Adipocyte (in vitro differentiated cells): ENCODE results near the gene ECM2.
A peak's percentile ranks its signal among the peaks of the same experiment; 100 is the strongest.

ENCODE experiments used
- DNase-seq: peaks from one replicate; pipeline ENCODE4 v3.0.0-alpha.2; 2015; ENCODE audit warnings: low read depth
- H3K27me3 ChIP-seq: replicated peaks from 2 replicates; pipeline ENCODE4 v1.7.0; 2013; ENCODE audit warnings: mild to moderate bottlenecking, low read length, moderate library complexity; ENCODE audit not compliant: control insufficient read depth, insufficient read depth
- H3K36me3 ChIP-seq: 2 replicates; pipeline ENCODE4 v1.7.0; 2013; ENCODE audit warnings: low read length, mild to moderate bottlenecking, moderate library complexity; ENCODE audit not compliant: control insufficient read depth, insufficient read depth, severe bottlenecking
- H3K4me1 ChIP-seq: 2 replicates; pipeline ENCODE4 v1.7.0; 2013; ENCODE audit warnings: mild to moderate bottlenecking, low read length, moderate library complexity; ENCODE audit not compliant: control insufficient read depth, insufficient read depth
- H3K4me3 ChIP-seq: 2 replicates; pipeline ENCODE4 v1.7.0; 2013; ENCODE audit warnings: mild to moderate bottlenecking, low read length, moderate library complexity
- H3K9ac ChIP-seq: 2 replicates; pipeline ENCODE4 v1.7.0; 2013; ENCODE audit warnings: mild to moderate bottlenecking, low read length, moderate library complexity
- H3K9me3 ChIP-seq: 2 replicates; pipeline ENCODE4 v1.7.0; 2013; ENCODE audit warnings: mild to moderate bottlenecking, low read length, moderate library complexity; ENCODE audit not compliant: control insufficient read depth

The ECM2 gene

DNA sequence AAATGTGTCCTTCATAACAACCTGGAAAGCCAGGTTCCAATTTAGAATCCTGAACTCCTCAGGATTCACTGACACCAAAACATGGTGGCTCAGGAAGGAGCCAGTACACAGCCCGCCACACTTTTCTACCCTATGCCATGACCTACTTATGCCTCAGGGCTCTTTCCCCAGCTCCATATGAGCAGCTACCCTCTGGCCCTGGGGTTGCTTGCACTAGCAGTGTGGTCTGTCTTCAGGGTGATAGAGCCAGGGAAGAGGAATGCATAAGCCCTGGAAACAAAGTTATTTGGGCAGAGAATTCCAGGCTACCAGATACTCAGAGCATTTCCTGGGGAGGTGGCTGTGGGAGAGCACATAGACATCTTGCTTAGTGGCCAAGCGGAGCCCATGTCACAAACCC lies 15.0 kb upstream of the ECM2 start:
- no peak for DNase-seq
- Histone ChIP-seq H3K9ac (no peak overlapping the region), H3K27me3 (no peaks in the 10 kb centered on the region), H3K9me3 (no peaks in the 10 kb centered on the region), H3K4me1 (no peaks in the 10 kb centered on the region), H3K36me3 (no peaks in the 10 kb centered on the region), H3K4me3 (no peak overlapping the region)

DNA sequence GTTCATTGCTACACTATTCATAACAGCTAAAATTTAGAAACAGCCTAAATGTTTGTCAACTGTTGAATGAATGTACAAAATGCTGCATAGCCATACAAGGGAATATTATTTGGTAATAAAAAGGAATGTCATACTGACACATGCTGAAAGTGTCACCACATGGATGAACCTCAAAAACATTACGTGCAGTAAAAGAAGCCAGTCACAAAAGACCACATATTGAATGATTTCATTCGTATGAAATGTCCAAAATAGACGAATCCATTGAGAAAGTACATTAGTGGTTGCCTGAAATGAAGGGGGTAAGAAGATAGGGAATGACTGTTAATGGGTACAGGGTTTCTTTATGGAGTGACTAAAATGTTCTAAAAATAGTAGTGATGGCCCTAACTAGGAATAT lies 11.6 kb upstream of the ECM2 start:
- Histone ChIP-seq H3K4me3 (no peak overlapping the region), H3K4me1 (no peaks in the 10 kb centered on the region), H3K36me3 (no peaks in the 10 kb centered on the region), H3K27me3 (no peaks in the 10 kb centered on the region), H3K9me3 (peaks cover 5% of the 10 kb centered on the region), H3K9ac (no peak overlapping the region)
- DNase-seq = no peak

DNA sequence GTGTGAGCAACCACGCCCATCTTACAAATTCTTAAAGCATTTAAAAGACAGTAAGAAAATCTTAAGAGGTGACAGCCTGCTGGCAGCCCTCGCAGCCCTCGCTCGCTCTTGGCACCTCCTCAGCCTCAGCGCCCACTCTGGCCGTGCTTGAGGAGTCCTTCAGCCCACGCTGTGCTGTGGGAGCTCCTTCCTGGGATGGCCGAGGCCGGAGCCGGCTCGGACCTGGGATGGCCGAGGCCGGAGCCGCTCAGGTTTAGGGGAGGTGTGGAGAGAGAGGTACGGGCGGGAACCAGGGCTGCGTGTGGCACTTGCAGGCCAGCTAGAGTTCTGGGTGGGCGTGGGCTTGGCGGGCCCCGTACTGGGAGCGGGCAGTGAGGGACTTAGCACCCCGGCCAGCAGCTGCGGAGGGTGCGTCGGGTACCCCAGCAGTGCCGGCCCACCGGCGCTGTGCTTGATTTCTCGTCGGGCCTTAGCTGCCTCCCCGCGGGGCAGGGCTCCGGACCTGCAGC lies 9.3 kb upstream of the ECM2 start:
- Histone ChIP-seq H3K4me1 (no peaks in the 10 kb centered on the region), H3K36me3 (no peaks in the 10 kb centered on the region), H3K4me3 (no peak overlapping the region), H3K9ac (no peak overlapping the region), H3K9me3 (peaks cover 5% of the 10 kb centered on the region), H3K27me3 (no peaks in the 10 kb centered on the region)
- no peak for DNase-seq

DNA sequence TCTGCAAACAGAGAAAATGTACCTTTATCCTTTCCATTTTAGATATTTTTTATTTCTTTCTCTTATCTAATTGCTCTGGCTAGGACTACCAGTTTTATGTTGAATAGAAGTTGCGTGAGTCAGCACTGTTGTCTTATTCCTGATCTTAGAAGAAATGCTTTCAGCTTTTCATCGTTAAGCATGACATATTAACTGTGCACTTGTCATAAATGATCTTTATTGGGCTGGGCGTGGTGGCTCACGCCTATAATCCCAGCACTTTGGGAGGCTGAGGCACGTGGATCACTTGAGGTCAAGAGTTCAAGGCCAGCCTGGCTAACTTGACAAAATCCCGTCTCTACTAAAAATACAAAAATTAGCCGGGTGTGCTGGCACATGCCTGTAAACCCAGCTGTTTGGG lies 8.2 kb upstream of the ECM2 start:
- peaks cover 8% of the 10 kb centered on the region for H3K9me3 ChIP-seq
- no peaks in the 10 kb centered on the region for H3K36me3 ChIP-seq
- no peaks in the 10 kb centered on the region for H3K27me3 ChIP-seq
- no peak overlapping the region for H3K9ac ChIP-seq
- DNase-seq = no peak
- no peak overlapping the region for H3K4me3 ChIP-seq
- H3K4me1 ChIP-seq = no peaks in the 10 kb centered on the region

DNA sequence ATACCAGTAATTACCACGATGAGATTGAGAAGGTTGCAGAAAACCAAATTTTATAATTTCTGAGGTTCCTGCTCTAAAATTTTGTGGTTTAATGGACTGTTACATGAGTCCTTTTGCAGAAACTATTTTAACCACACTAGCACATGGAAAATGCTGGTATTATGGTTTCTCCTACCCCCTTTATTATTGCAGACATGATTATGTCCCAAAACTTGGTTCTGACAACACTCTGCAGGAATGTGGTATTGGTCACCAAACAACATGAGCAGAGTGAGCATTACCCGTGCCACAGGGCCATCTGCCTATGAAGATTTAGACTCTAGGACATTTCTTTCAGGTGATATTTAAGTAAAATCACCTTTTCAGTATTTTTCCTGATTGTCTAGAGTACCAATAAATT lies 2.8 kb upstream of the ECM2 start:
- Histone ChIP-seq H3K27me3 (no peaks in the 10 kb centered on the region), H3K9ac (no peak overlapping the region), H3K4me3 (no peak overlapping the region), H3K9me3 (peaks cover 8% of the 10 kb centered on the region), H3K4me1 (peaks cover 9% of the 10 kb centered on the region), H3K36me3 (no peaks in the 10 kb centered on the region)
- DNase-seq = peak; percentile 60

DNA sequence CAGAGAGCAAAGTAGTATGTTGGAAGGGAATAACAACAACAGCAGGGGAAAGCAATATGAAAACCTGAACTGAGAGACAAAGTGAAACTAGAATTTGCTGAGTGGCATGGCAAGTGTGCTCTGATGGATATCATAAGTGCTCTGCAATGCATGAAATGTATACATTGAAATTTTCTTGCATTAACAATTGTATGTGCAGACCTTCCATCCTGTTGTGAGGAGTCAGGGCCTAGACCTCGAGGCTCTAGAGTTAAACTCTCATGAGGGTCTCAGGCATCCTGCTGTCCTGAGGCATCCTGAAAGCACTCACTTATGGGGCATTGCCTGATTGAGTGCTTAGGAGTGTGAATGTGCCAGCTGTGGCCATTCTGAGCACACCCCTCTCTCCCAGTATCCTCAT lies 1.1 kb downstream of the ECM2 start:
- Histone ChIP-seq H3K9me3 (peaks cover 6% of the 10 kb centered on the region), H3K36me3 (no peaks in the 10 kb centered on the region), H3K4me3 (peak overlapping the region; percentile 89), H3K9ac (peak overlapping the region; percentile 97), H3K4me1 (peaks cover 9% of the 10 kb centered on the region), H3K27me3 (no peaks in the 10 kb centered on the region)
- peak; percentile 38 for DNase-seq

DNA sequence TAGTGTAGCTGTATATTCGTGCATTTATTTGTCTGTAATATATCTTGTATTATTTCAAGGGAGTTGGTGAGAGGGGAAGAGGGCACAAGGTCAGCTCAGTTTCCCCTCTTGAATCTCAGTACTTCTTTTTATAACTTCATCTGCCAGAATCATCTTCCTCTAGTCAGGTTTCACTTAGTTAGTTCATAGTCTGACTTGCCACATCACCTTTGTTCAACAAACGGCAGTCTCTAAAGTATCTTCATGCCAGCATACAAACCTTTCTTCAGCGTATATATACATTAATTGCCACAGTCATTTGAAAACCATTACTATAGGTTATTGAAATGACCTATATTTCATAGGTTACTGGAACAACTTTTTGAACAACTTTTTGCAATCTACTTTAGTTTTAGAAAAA lies 1.6 kb downstream of the ECM2 start:
- DNase-seq = no peak
- Histone ChIP-seq H3K36me3 (no peaks in the 10 kb centered on the region), H3K4me1 (peaks cover 9% of the 10 kb centered on the region), H3K4me3 (peak overlapping the region; percentile 89), H3K9me3 (peaks cover 6% of the 10 kb centered on the region), H3K9ac (peak overlapping the region; percentile 97), H3K27me3 (no peaks in the 10 kb centered on the region)

DNA sequence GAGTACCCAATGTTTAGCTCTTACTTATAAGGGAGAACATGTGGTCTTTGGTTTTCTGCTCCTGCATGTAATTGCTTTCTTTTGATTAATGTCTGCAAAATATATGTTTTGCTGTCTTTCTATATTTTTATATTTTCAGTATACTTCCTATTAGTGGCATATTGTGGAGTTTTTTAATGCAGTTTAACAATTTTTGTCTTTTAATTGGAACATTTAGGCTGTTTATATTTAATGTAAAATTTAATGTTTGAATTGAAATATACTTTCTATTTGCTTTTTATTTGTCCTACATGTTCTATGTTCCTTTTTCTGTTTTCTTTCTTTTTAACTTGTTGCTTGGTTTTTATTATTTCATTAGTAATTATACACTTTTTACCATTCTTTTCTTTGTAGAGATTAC lies 4.9 kb downstream of the ECM2 start:
- DNase-seq = no peak
- H3K27me3 ChIP-seq = no peaks in the 10 kb centered on the region
- no peak overlapping the region for H3K4me3 ChIP-seq
- H3K9me3 ChIP-seq = peaks cover 6% of the 10 kb centered on the region
- no peaks in the 10 kb centered on the region for H3K36me3 ChIP-seq
- H3K4me1 ChIP-seq = peaks cover 9% of the 10 kb centered on the region
- H3K9ac ChIP-seq = no peak overlapping the region

DNA sequence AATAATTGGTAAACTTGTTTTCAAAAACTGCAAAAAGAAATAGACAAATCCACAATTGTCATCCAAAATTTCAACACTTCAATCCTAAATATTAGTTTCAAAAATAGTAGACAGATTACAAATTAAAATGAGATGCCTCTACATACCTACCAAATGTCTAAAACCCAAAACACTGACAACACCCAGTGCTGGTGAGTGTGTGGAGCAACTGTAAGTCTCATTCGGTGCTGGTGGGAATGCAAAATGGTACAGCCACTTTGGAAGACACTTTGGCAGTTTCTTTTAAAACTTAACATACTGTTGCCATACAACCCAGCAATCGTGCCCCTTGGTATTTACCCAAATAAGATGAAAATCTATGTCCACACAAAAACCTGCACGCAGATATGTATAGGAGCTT lies 6.7 kb downstream of the ECM2 start:
- no peaks in the 10 kb centered on the region for H3K36me3 ChIP-seq
- H3K4me1 ChIP-seq = peaks cover under 1% of the 10 kb centered on the region
- H3K27me3 ChIP-seq = no peaks in the 10 kb centered on the region
- no peak for DNase-seq
- no peak overlapping the region for H3K9ac ChIP-seq
- H3K9me3 ChIP-seq = peaks cover 6% of the 10 kb centered on the region
- no peak overlapping the region for H3K4me3 ChIP-seq

DNA sequence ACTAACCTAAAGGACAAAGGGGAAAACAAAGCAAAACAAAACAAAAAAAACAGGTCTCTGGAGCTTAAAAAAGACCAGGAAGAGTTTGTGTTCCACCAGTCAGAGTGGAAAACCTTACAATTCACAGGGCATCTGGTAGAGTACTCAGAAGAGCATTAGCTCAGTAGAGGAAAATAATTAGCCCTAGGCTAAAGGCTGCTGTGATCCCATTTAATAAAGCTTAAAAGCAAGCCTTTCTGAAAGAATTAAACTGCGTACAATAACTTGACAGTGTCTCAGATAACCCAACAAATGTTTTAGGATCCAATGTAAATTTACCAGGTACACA lies 7.3 kb downstream of the ECM2 start:
- Histone ChIP-seq H3K4me3 (no peak overlapping the region), H3K27me3 (no peaks in the 10 kb centered on the region), H3K9ac (no peak overlapping the region), H3K36me3 (no peaks in the 10 kb centered on the region), H3K9me3 (peaks cover 6% of the 10 kb centered on the region), H3K4me1 (no peaks in the 10 kb centered on the region)
- no peak for DNase-seq

DNA sequence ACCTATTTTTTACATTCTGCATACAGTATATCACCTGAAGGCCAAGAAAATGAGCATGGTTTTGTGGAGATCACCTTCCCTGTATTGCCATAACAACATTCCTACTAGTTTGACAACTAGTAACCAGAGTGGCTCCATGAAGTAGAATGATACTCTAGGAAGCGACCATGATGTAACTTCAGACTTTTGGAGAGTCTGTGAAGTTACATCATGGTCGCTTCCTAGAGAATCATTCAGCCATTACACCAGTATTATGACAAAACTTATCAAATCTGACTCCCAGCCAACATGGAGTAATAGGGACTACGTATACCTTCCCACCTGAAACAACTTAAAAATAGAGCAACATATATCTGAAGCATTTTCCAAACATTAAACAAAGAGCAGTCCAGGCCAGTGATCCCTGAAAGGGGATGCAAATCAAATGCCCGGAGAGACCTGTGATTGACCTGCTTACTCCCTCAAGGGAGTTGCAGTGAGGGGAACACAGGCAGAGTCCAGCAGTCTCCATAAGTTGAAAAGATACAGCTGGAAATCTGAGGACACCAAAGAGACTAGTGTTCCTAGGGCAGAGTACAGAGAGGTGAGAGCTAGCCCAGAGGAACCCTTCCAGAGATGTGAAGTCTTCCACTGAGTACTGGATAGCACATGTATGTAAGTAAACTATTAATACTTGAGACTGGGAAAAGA lies 7.8 kb downstream of the ECM2 start:
- no peak overlapping the region for H3K9ac ChIP-seq
- no peaks in the 10 kb centered on the region for H3K4me1 ChIP-seq

DNA sequence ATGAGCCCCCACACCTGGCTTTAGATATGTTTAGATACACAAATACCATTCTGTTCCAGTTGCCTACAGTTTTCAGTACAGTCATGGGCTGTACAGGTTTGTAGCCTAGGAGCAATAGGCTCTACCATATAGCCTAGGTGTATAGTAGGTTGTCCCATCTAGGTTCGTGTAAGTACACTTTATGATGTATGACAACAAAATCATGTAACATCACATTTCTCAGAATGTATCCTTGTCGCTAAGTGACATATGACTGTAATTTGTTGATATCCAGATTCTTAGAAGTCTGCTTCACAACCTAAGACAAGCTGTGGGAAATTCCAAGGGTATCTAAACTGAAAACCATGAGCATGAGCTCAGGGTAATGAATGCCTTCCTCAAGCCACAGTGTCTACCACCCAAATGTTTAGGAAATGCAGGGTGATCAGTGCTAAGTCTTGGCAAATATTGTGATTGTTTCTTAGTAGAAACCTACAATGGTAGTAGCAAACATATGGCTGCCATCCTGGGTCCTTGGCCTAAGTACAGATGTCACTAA lies 8.4 kb downstream of the ECM2 start:
- DNase-seq = no peak
- no peak overlapping the region for H3K9ac ChIP-seq
- peaks cover 4% of the 10 kb centered on the region for H3K36me3 ChIP-seq
- H3K27me3 ChIP-seq = no peaks in the 10 kb centered on the region
- no peaks in the 10 kb centered on the region for H3K4me1 ChIP-seq
- H3K4me3 ChIP-seq = no peak overlapping the region
- H3K9me3 ChIP-seq = peaks cover 6% of the 10 kb centered on the region

More for the DNA sequence above, 7.8 kb downstream of the ECM2 start:
- H3K9me3 ChIP-seq = peaks cover 6% of the 10 kb centered on the region
- H3K27me3 ChIP-seq = no peaks in the 10 kb centered on the region
- no peak for DNase-seq
- H3K4me3 ChIP-seq = no peak overlapping the region
- H3K36me3 ChIP-seq = no peaks in the 10 kb centered on the region
